Mesothelial cell of epicardium (in vitro differentiated cells): Measurements from ENCODE around the gene CHAMP1. TPM values are rescaled to one million over a fixed set of nuclear protein-coding genes. Genes with fewer than 3 reads are reported as not detected.

Experiments used
- DNase-seq, 2 experiments: peaks; one replicate each; pipeline ENCODE4 v3.0.0; 2021; ENCODE audit warnings: low spot score in 2 of 2; ENCODE audit not compliant: unreplicated experiment in 2 of 2
- H3K27ac Mint-ChIP-seq: 2 replicates; pipeline ENCODE4 v1.8.0; 2021; ENCODE audit warnings: mixed read lengths
- H3K27me3 Mint-ChIP-seq: 2 replicates; pipeline ENCODE4 v1.8.0; 2021; ENCODE audit warnings: low read depth, mixed read lengths
- H3K36me3 Mint-ChIP-seq: 2 replicates; pipeline ENCODE4 v1.8.0; 2021; ENCODE audit warnings: mixed read lengths
- H3K4me1 Mint-ChIP-seq: 2 replicates; pipeline ENCODE4 v1.8.0; 2021; ENCODE audit warnings: mixed read lengths
- H3K4me3 Mint-ChIP-seq: 2 replicates; pipeline ENCODE4 v1.8.0; 2021; ENCODE audit warnings: mild to moderate bottlenecking, moderate library complexity, mixed read lengths
- H3K9me3 Mint-ChIP-seq: 2 replicates; pipeline ENCODE4 v1.8.0; 2021; ENCODE audit warnings: mixed read lengths
- CTCF ChIP-seq: fragments of 200-600 bp; sonication (generic); IDR thresholded peaks from one replicate; pipeline ENCODE4 v1.5.0; 2021; ENCODE audit warnings: antibody characterized with exemption; ENCODE audit not compliant: unreplicated experiment
- total RNA-seq: library from RNA; stranded (reverse); gene quantifications from 3 replicates; pipeline ENCODE4 v1.2.1, GENCODE V29; 2021

Gene CHAMP1
- total RNA-seq, 1 donor from 2014 or later: 27.9 TPM

- H3K36me3 Mint-ChIP-seq: peaks cover 40% of the 10 kb centered on the region
- H3K4me3 Mint-ChIP-seq: no peak overlapping the region
- no peaks in the 10 kb centered on the region for H3K27me3 Mint-ChIP-seq
- H3K9me3 Mint-ChIP-seq: no peaks in the 10 kb centered on the region
- no peak for TF ChIP-seq CTCF
- DNase-seq: no peak
- H3K4me1 Mint-ChIP-seq: peaks cover 32% of the 10 kb centered on the region
- H3K27ac Mint-ChIP-seq: peak overlapping the region; percentile 52
These were observed 5.2 kb downstream of the CHAMP1 start for GRCh38 chr13:114319441-114319913.

GRCh38 chr13:114320065-114320464 lies 5.8 kb downstream of the CHAMP1 start:
- Mint-ChIP-seq H3K4me1 (peaks cover 28% of the 10 kb centered on the region), H3K27ac (peak overlapping the region; percentile 13), H3K27me3 (no peaks in the 10 kb centered on the region), H3K36me3 (peaks cover 45% of the 10 kb centered on the region), H3K4me3 (no peak overlapping the region), H3K9me3 (no peaks in the 10 kb centered on the region)
- no peak for DNase-seq
- no peak for TF ChIP-seq CTCF

GRCh38 chr13:114321256-114321655 lies 7.0 kb downstream of the CHAMP1 start:
- DNase-seq: no peak
- H3K9me3 Mint-ChIP-seq: no peaks in the 10 kb centered on the region
- no peak overlapping the region for H3K4me3 Mint-ChIP-seq
- TF ChIP-seq CTCF: no peak
- no peaks in the 10 kb centered on the region for H3K27me3 Mint-ChIP-seq
- H3K4me1 Mint-ChIP-seq: peaks cover 26% of the 10 kb centered on the region
- no peak overlapping the region for H3K27ac Mint-ChIP-seq
- peaks cover 53% of the 10 kb centered on the region for H3K36me3 Mint-ChIP-seq

- H3K36me3 Mint-ChIP-seq: peaks cover 55% of the 10 kb centered on the region
- no peak overlapping the region for H3K4me3 Mint-ChIP-seq
- H3K4me1 Mint-ChIP-seq: peaks cover 18% of the 10 kb centered on the region
- no peak for DNase-seq
- H3K27me3 Mint-ChIP-seq: no peaks in the 10 kb centered on the region
- H3K9me3 Mint-ChIP-seq: no peaks in the 10 kb centered on the region
- TF ChIP-seq CTCF: no peak
- no peak overlapping the region for H3K27ac Mint-ChIP-seq
These were observed 9.0 kb downstream of the CHAMP1 start for GRCh38 chr13:114323349-114323748.

- H3K27me3 Mint-ChIP-seq: no peaks in the 10 kb centered on the region
- H3K4me3 Mint-ChIP-seq: no peak overlapping the region
- no peak for TF ChIP-seq CTCF
- no peak for DNase-seq
- peaks cover 55% of the 10 kb centered on the region for H3K36me3 Mint-ChIP-seq
- H3K4me1 Mint-ChIP-seq: peaks cover 10% of the 10 kb centered on the region
- no peak overlapping the region for H3K27ac Mint-ChIP-seq
- H3K9me3 Mint-ChIP-seq: no peaks in the 10 kb centered on the region
These were observed 10.0 kb downstream of the CHAMP1 start for GRCh38 chr13:114324334-114324733.

GRCh38 chr13:114325729-114326128 lies 11.4 kb downstream of the CHAMP1 start:
- TF ChIP-seq CTCF: no peak
- no peak overlapping the region for H3K4me3 Mint-ChIP-seq
- no peaks in the 10 kb centered on the region for H3K9me3 Mint-ChIP-seq
- no peak overlapping the region for H3K27ac Mint-ChIP-seq
- DNase-seq: no peak
- H3K36me3 Mint-ChIP-seq: peaks cover 44% of the 10 kb centered on the region
- H3K4me1 Mint-ChIP-seq: peaks cover 4% of the 10 kb centered on the region
- no peaks in the 10 kb centered on the region for H3K27me3 Mint-ChIP-seq
